Ovary (tissue), 9 donors: ENCODE results near the gene DNAJC22. TPM values are rescaled to one million over a fixed set of nuclear protein-coding genes. Genes with fewer than 3 reads are reported as not detected.

Experiments used
- DNase-seq, 5 donors: peaks; one replicate each; pipeline ENCODE4 v3.0.0-alpha.2; 2019 to 2020
- H3K27ac ChIP-seq, 2 donors: fragments of 200-600 bp; one replicate each; pipeline versions ENCODE4 v1.5.1 to v1.8.0; 2019 to 2022
- H3K27me3 ChIP-seq: fragments of 200-600 bp; one replicate; pipeline ENCODE4 v1.8.0; 2022
- H3K36me3 ChIP-seq: fragments of 200-600 bp; sonication (generic); one replicate; pipeline ENCODE4 v1.5.1; 2019
- H3K4me1 ChIP-seq: one replicate; pipeline ENCODE4 v1.8.1; 2013; ENCODE audit warnings: mild to moderate bottlenecking, moderate library complexity; ENCODE audit not compliant: insufficient read depth
- H3K4me3 ChIP-seq: fragments of 200-600 bp; sonication (generic); one replicate; pipeline ENCODE4 v1.5.1; 2017
- H3K9me3 ChIP-seq, 2 donors: fragments of 200-600 bp in 1 of 2; sonication (generic) in 1 of 2; one replicate each; pipeline versions ENCODE4 v1.5.1 to v1.8.1; 2013 to 2019; ENCODE audit warnings: mild to moderate bottlenecking in 1 of 2, moderate library complexity in 1 of 2
- EP300 ChIP-seq: sonication (generic); formaldehyde crosslinking; IDR thresholded peaks from one replicate; pipeline ENCODE4 v1.6.1; 2017; ENCODE audit warnings: antibody characterized with exemption
- POLR2A ChIP-seq: fragments of 450-650 bp; IDR thresholded peaks from one replicate; pipeline ENCODE4 v1.6.1; 2017; ENCODE audit warnings: antibody characterized with exemption, mild to moderate bottlenecking, moderate library complexity
- WGBS, 3 donors: extraction: QIAGEN DNeasy Blood & Tissue Kit in 1 of 3; methylation state at CpG; one replicate each; pipeline versions ENCODE4 v1.1.5 to v1.1.7; 2013 to 2017; 5-methylcytosine and 5-hydroxymethylcytosine counted together
- intact Hi-C, 4 donors: fragments of 100-400 bp; cut with DNase I; formaldehyde crosslinking; loops; one replicate each; pipeline versions ENCODE4 v1.11.0 to v1.15.1; 2022 to 2023
- polyA plus RNA-seq, 2 donors: library from polyadenylated mRNA; stranded (reverse); fragments of 200-250 nt in 1 of 2; fragments of 350-450 nt in 1 of 2; fragmentation: Illumina TruSeq in 1 of 2; extraction: RNeasy Lipid Tissue Mini Kit (QIAGEN cat#74804) in 1 of 2; gene quantifications; one replicate each; pipeline ENCODE4 v1.2.3, GENCODE V29; 2013 to 2014
- total RNA-seq, 7 donors: library from RNA; depleted of rRNA in 2 of 7; stranded (reverse); fragments of >200 nt in 2 of 7; fragmentation: NEBNext Ultra II Directional in 3 of 7; extraction: Animal tissue kit (Norgen Biotek cat#: 25700) in 3 of 7; gene quantifications; one replicate each; pipeline versions ENCODE4 v1.1.0 to v1.2.4, GENCODE V29; 2016 to 2023
- TF ChIP-seq, protein P1 (sequence below), 3 donors: fragments of 450-650 bp in 2 of 3; fragments of 200-600 bp in 1 of 3; IDR thresholded peaks; one replicate each; pipeline versions ENCODE4 v1.5.1 to v1.8.0; 2016 to 2022; ENCODE audit warnings: antibody characterized with exemption in 3 of 3, mild to moderate bottlenecking in 1 of 3
- donor health status: DM: no; HTN: no; CAD: no; lungs with moderate emphysema.
- donor health status: DM: no; HTN: no; CAD: no.
- donor health status: Bipolar disorder and iron deficiency.
- donor health status: DM: yes; HTN: yes; CAD: no.
- donor health status: DM: no; HTN: no; CAD: no.
- donor health status: DM: yes; HTN: yes; CAD: no.

The DNAJC22 gene
- total and polyA plus RNA-seq, 9 donors = 0.30 to 3.4 (median 0.47) TPM; not detected in 2

- H3K4me3 ChIP-seq = peak within 1 kb of the TSS; percentile 89
- peaks cover 10% of the 10 kb centered on the region for H3K4me1 ChIP-seq
- H3K36me3 ChIP-seq = no peaks in the 10 kb centered on the region
- H3K9me3 ChIP-seq = no peaks in the 10 kb centered on the region
- peak in 3 of 5 donors; percentile 93 to 94 (median 93) for DNase-seq
- peak within 1 kb of the TSS; percentile 83 to 87 for H3K27ac ChIP-seq
- no peaks in the 10 kb centered on the region for H3K27me3 ChIP-seq
- WGBS, 3 donors = 0 to 1% (median 1%) methylated on average over 39 to 52 of the region's 52 CpGs
- intact Hi-C loops = no loop called here
- TF ChIP-seq POLR2A (no peak), EP300 (no peak)
- TF ChIP-seq, protein P1, sequence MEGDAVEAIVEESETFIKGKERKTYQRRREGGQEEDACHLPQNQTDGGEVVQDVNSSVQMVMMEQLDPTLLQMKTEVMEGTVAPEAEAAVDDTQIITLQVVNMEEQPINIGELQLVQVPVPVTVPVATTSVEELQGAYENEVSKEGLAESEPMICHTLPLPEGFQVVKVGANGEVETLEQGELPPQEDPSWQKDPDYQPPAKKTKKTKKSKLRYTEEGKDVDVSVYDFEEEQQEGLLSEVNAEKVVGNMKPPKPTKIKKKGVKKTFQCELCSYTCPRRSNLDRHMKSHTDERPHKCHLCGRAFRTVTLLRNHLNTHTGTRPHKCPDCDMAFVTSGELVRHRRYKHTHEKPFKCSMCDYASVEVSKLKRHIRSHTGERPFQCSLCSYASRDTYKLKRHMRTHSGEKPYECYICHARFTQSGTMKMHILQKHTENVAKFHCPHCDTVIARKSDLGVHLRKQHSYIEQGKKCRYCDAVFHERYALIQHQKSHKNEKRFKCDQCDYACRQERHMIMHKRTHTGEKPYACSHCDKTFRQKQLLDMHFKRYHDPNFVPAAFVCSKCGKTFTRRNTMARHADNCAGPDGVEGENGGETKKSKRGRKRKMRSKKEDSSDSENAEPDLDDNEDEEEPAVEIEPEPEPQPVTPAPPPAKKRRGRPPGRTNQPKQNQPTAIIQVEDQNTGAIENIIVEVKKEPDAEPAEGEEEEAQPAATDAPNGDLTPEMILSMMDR (IDR thresholded peaks at IDR 0.05) = no peak
Observed at GRCh38 chr12:49367381-49368239, 20.9 kb downstream of the DNAJC22 start, which contains the start of gene SPATS2. TSS of gene SPATS2 (plus strand) at chr12:49367462. CDS start at chr12:49461013, 93,551 bp downstream.

- Histone ChIP-seq H3K36me3 (no peaks in the 10 kb centered on the region), H3K9me3 (no peaks in the 10 kb centered on the region), H3K4me1 (peaks cover 10% of the 10 kb centered on the region), H3K27me3 (no peaks in the 10 kb centered on the region), H3K27ac (peak overlapping the region in 1 of 2 donors; percentile 87), H3K4me3 (peak overlapping the region; percentile 89)
- intact Hi-C loops = no loop called here
- WGBS, 3 donors = 6 to 12% (median 11%) methylated on average over 3 of the region's 3 CpGs
- no peak for DNase-seq
- TF ChIP-seq POLR2A = no peak
Observed at GRCh38 chr12:49368240-49368600, 21.5 kb downstream of the DNAJC22 start.

GRCh38 chr12:49369411-49370145 lies 22.9 kb downstream of the DNAJC22 start:
- peak in 3 of 5 donors; percentile 32 to 46 (median 40) for DNase-seq
- no peak overlapping the region for H3K27ac ChIP-seq
- H3K27me3 ChIP-seq = no peaks in the 10 kb centered on the region
- 25 to 31% (median 28%) methylated on average over 6 of the region's 6 CpGs for WGBS, 3 donors
- TF ChIP-seq, protein P1 (IDR thresholded peaks at IDR 0.05) = peak in 2 of 3 donors; percentile 16 to 32
- TF ChIP-seq EP300 (no peak), POLR2A (no peak)
- H3K4me1 ChIP-seq = peaks cover 10% of the 10 kb centered on the region
- no peaks in the 10 kb centered on the region for H3K36me3 ChIP-seq
- H3K9me3 ChIP-seq = no peaks in the 10 kb centered on the region
- intact Hi-C loops = no loop called here
- H3K4me3 ChIP-seq = no peak overlapping the region

- no peak overlapping the region for H3K27ac ChIP-seq
- 90 to 94% (median 90%) methylated on average over 6 of the region's 6 CpGs for WGBS, 3 donors
- TF ChIP-seq, protein P1 (IDR thresholded peaks at IDR 0.05) = no peak
- TF ChIP-seq EP300 (no peak), POLR2A (no peak)
- intact Hi-C loops = no loop called here
- no peaks in the 10 kb centered on the region for H3K9me3 ChIP-seq
- no peaks in the 10 kb centered on the region for H3K27me3 ChIP-seq
- peaks cover 10% of the 10 kb centered on the region for H3K4me1 ChIP-seq
- H3K4me3 ChIP-seq = no peak overlapping the region
- no peaks in the 10 kb centered on the region for H3K36me3 ChIP-seq
- no peak for DNase-seq
Observed at GRCh38 chr12:49370539-49370938, 23.9 kb downstream of the DNAJC22 start.
